ENCODE measurements around the gene AIP. TPM values are rescaled to one million over a fixed set of nuclear protein-coding genes. Genes with fewer than 3 reads are reported as not detected.
A peak's percentile ranks its signal among the peaks of the same experiment; 100 is the strongest.

Gene AIP
- total and polyA plus RNA-seq, 9 of the 15 experiments (the other 6 are each of a cell fraction or from before 2014, with no cell fraction given) = 5.2 to 92.5 (median 52.7) TPM

DNA sequence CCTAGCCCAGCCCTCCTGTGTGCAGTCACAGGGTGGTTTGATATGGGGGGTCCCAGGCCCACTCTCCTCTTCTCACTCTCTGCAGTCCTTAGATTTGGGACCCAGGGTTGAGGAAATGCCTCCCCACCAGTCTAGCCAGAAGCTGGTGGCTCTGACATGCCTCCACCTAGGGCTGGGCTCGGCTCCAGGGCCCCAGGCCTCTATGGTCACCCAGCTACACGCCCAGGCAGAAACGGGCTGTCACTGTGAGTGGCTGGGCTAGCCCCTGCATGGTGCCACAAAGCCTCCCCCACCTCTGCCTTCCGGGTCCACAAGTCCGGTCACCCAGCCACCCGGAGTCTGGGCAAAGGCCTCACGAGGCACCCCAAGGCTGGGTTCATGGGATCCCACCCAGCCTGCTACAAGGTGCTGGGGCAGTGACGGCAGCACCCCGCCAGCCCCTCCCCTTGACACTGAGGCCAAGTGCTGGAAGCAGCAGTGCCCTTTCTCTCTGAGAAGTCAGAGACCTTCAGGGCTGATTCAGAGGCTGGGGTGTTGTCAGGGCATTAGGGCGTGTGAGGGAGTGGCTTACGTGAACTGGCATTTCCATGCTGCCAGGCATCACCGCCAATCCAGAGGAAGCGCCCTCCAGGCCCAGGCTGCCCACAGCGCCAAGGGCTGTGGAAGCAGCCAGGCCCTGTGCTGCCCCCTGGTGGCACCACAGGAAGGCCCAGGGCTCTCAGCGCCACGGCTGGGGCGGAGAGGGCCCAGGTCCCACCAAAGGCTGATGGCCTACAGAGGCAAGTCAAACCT, 23.0 kb downstream of the AIP start (continued):
- TF ChIP-seq NBN (IDR thresholded peaks at IDR 0.05; ENCODE audit: low read depth) (no peak; the same call in 1 of the 2 replicates), PPARD (CRISPR knock-in tag; IDR thresholded peaks at IDR 0.05) (no peak), EWSR1 (IDR thresholded peaks at IDR 0.05; ENCODE audit: borderline replicate concordance, low read depth, partially characterized antibody) (no peak), PCBP2 (IDR thresholded peaks at IDR 0.05; ENCODE audit: low read depth, low read length, poor library complexity, severe bottlenecking) (no peak), FOXJ2 (tag; IDR thresholded peaks at IDR 0.05) (no peak), MXI1 (IDR thresholded peaks at IDR 0.05; ENCODE audit: low read depth, low read length) (no peak), ZNF830 (CRISPR knock-in tag; IDR thresholded peaks at IDR 0.05) (no peak), HMG20B (CRISPR knock-in tag; IDR thresholded peaks at IDR 0.05) (no peak), HNRNPK (IDR thresholded peaks at IDR 0.05; ENCODE audit: low read depth, low read length, poor library complexity, severe bottlenecking) (no peak), NFYB (IDR thresholded peaks at IDR 0.05; ENCODE audit: extremely low read depth, insufficient read length) (no peak), KLF1 (tag; IDR thresholded peaks at IDR 0.05) (no peak), BDP1 (IDR thresholded peaks at IDR 0.05; ENCODE audit: insufficient read depth, insufficient read length) (no peak), HMGN3 (IDR thresholded peaks at IDR 0.05; ENCODE audit: borderline replicate concordance, extremely low read depth, insufficient read length, low read depth, low read length) (no peak), NCOA1 (IDR thresholded peaks at IDR 0.05; ENCODE audit: low read depth) (no peak), KDM4B (IDR thresholded peaks at IDR 0.05; ENCODE audit: borderline replicate concordance in 2 of 2, low read depth in 1 of 2) (0 out of 4 replicates have a peak, but pooled peaks of 1 of the 2 experiments have one; percentile 1), RBFOX2 (IDR thresholded peaks at IDR 0.05; ENCODE audit: low read depth, low read length) (peak; percentile 64), ETV1 (tag; conservative IDR thresholded peaks at IDR 0.05; ENCODE audit: low read depth) (no peak), ZNF696 (CRISPR knock-in tag; conservative IDR thresholded peaks at IDR 0.05) (no peak), ELF2 (CRISPR knock-in tag; IDR thresholded peaks at IDR 0.05) (no peak), TEAD1 (CRISPR knock-in tag; IDR thresholded peaks at IDR 0.05) (peak in 1 of 2 experiments; percentile 21; a peak in 2 of 4 replicates), TAF9B (IDR thresholded peaks at IDR 0.05; ENCODE audit: partially characterized antibody) (no peak)
- TF ChIP-seq, protein P1, sequence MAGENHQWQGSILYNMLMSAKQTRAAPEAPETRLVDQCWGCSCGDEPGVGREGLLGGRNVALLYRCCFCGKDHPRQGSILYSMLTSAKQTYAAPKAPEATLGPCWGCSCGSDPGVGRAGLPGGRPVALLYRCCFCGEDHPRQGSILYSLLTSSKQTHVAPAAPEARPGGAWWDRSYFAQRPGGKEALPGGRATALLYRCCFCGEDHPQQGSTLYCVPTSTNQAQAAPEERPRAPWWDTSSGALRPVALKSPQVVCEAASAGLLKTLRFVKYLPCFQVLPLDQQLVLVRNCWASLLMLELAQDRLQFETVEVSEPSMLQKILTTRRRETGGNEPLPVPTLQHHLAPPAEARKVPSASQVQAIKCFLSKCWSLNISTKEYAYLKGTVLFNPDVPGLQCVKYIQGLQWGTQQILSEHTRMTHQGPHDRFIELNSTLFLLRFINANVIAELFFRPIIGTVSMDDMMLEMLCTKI (IDR thresholded peaks at IDR 0.05; ENCODE audit: partially characterized antibody) = no peak
- TF ChIP-seq, protein P2, sequence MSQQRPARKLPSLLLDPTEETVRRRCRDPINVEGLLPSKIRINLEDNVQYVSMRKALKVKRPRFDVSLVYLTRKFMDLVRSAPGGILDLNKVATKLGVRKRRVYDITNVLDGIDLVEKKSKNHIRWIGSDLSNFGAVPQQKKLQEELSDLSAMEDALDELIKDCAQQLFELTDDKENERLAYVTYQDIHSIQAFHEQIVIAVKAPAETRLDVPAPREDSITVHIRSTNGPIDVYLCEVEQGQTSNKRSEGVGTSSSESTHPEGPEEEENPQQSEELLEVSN (IDR thresholded peaks at IDR 0.05; ENCODE audit: borderline replicate concordance in 1 of 2, extremely low read depth in 1 of 2, insufficient read depth in 1 of 2, insufficient read length in 1 of 2, low read depth in 1 of 2, low read length in 1 of 2, poor library complexity in 1 of 2, severe bottlenecking in 1 of 2) = no peak
- TF ChIP-seq, protein P3, sequence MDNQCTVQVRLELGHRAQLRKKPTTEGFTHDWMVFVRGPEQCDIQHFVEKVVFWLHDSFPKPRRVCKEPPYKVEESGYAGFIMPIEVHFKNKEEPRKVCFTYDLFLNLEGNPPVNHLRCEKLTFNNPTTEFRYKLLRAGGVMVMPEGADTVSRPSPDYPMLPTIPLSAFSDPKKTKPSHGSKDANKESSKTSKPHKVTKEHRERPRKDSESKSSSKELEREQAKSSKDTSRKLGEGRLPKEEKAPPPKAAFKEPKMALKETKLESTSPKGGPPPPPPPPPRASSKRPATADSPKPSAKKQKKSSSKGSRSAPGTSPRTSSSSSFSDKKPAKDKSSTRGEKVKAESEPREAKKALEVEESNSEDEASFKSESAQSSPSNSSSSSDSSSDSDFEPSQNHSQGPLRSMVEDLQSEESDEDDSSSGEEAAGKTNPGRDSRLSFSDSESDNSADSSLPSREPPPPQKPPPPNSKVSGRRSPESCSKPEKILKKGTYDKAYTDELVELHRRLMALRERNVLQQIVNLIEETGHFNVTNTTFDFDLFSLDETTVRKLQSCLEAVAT (IDR thresholded peaks at IDR 0.05) = peak in 1 of 2 experiments; percentile 22; a peak in 1 of 4 replicates

Measured in K562 (cell line).